Measurements from ENCODE around the gene CRPPA. TPM values are rescaled to one million over a fixed set of nuclear protein-coding genes. Genes with fewer than 3 reads are reported as not detected.

CRPPA gene
- total and polyA plus RNA-seq, 2 donors (not counting 1 experiment from before 2014, with no cell fraction given) = 0.16 to 1.2 TPM

GRCh38 chr7:16428672-16429071 lies 7.3 kb upstream of the CRPPA start:
- no peaks in the 10 kb centered on the region for H3K9me3 ChIP-seq (ENCODE audit: control extremely low read depth in 1 of 3, control insufficient read depth in 2 of 3, insufficient read depth in 1 of 3, low read length in 2 of 3)
- intact Hi-C loops (cut with micrococcal nuclease) = no loop called here
- no peak overlapping the region for H3K9ac ChIP-seq (ENCODE audit: low read length)
- no peaks in the 10 kb centered on the region for H3K79me2 ChIP-seq (ENCODE audit: control insufficient read depth, insufficient read depth, low read length)
- CTCF ChIA-PET = interaction anchor here (1.7 kb wide), 1 partner anchor 136 kb away, joined by 6 read pairs; no protein-coding TSS in a partner anchor
- POLR2A ChIA-PET = no interaction called here
- H3K27ac ChIP-seq (ENCODE audit: low read length in 2 of 2) = no peak overlapping the region
- no peaks in the 10 kb centered on the region for H3K4me1 Mint-ChIP-seq
- TF ChIP-seq CTCF (IDR thresholded peaks at IDR 0.05) = no peak
- no peak for TF ChIP-seq EZH2 (IDR thresholded peaks at IDR 0.05; ENCODE audit: borderline replicate concordance, insufficient read depth, low read depth, low read length, poor library complexity, severe bottlenecking)
- H3K4me1 ChIP-seq (ENCODE audit: control insufficient read depth in 2 of 2, insufficient read depth in 2 of 2, low read length in 2 of 2) = no peaks in the 10 kb centered on the region
- no peak overlapping the region for H3K4me3 ChIP-seq (ENCODE audit: control extremely low read depth in 1 of 5, extremely low read depth in 1 of 5, insufficient read depth in 1 of 5, low read depth in 2 of 5, low read length in 4 of 5)
- no peaks in the 10 kb centered on the region for H3K36me3 ChIP-seq (replicated peaks in 1 of 2; ENCODE audit: control extremely low read depth in 1 of 2, control insufficient read depth in 1 of 2, extremely low read depth in 1 of 2, insufficient read depth in 2 of 2, low read length in 1 of 2)
- no peak for ATAC-seq (ENCODE audit: low read depth)
- no CpG with 5 or more reads among the region's 2 CpGs for WGBS (ENCODE audit: insufficient coverage)
- H4K20me1 ChIP-seq (ENCODE audit: control insufficient read depth, insufficient read depth, low read length, poor library complexity, severe bottlenecking) = no peaks in the 10 kb centered on the region
- H3K9me3 Mint-ChIP-seq (ENCODE audit: insufficient read depth) = no peaks in the 10 kb centered on the region
- DNase-seq = no peak
- H3K27me3 Mint-ChIP-seq = peaks cover 4% of the 10 kb centered on the region
- no peak overlapping the region for H3K4me2 ChIP-seq (replicated peaks; ENCODE audit: low read depth, low read length, poor library complexity, severe bottlenecking)
- no peak overlapping the region for H3K4me3 Mint-ChIP-seq
- no peaks in the 10 kb centered on the region for H3K27me3 ChIP-seq (replicated peaks in 1 of 4; ENCODE audit: control extremely low read depth in 1 of 4, control insufficient read depth in 3 of 4, insufficient read depth in 4 of 4, low read length in 3 of 4)
- no peak overlapping the region for H3K27ac Mint-ChIP-seq
- H2AFZ ChIP-seq (ENCODE audit: insufficient read depth, low read depth, low read length, poor library complexity, severe bottlenecking) = no peak overlapping the region

- no peaks in the 10 kb centered on the region for H3K9me3 Mint-ChIP-seq (ENCODE audit: insufficient read depth)
- no peak overlapping the region for H3K9ac ChIP-seq (ENCODE audit: low read length)
- TF ChIP-seq CTCF (IDR thresholded peaks at IDR 0.05) (no peak), EZH2 (IDR thresholded peaks at IDR 0.05; ENCODE audit: borderline replicate concordance, insufficient read depth, low read depth, low read length, poor library complexity, severe bottlenecking) (no peak)
- H3K4me3 Mint-ChIP-seq = no peak overlapping the region
- no peaks in the 10 kb centered on the region for H4K20me1 ChIP-seq (ENCODE audit: control insufficient read depth, insufficient read depth, low read length, poor library complexity, severe bottlenecking)
- ATAC-seq (ENCODE audit: low read depth) (no peak), DNase-seq (no peak)
- H3K27ac Mint-ChIP-seq = no peak overlapping the region
- H2AFZ ChIP-seq (ENCODE audit: insufficient read depth, low read depth, low read length, poor library complexity, severe bottlenecking) = no peak overlapping the region
- H3K4me1 Mint-ChIP-seq = no peaks in the 10 kb centered on the region
- intact Hi-C loops (cut with micrococcal nuclease) = no loop called here
- H3K27me3 Mint-ChIP-seq = peaks cover 4% of the 10 kb centered on the region
- H3K9me3 ChIP-seq (ENCODE audit: control extremely low read depth in 1 of 3, control insufficient read depth in 2 of 3, insufficient read depth in 1 of 3, low read length in 2 of 3) = no peaks in the 10 kb centered on the region
- no peak overlapping the region for H3K4me3 ChIP-seq (ENCODE audit: control extremely low read depth in 1 of 5, extremely low read depth in 1 of 5, insufficient read depth in 1 of 5, low read depth in 2 of 5, low read length in 4 of 5)
- H3K36me3 ChIP-seq (replicated peaks in 1 of 2; ENCODE audit: control extremely low read depth in 1 of 2, control insufficient read depth in 1 of 2, extremely low read depth in 1 of 2, insufficient read depth in 2 of 2, low read length in 1 of 2) = no peaks in the 10 kb centered on the region
- H3K4me2 ChIP-seq (replicated peaks; ENCODE audit: low read depth, low read length, poor library complexity, severe bottlenecking) = no peak overlapping the region
- H3K4me1 ChIP-seq (ENCODE audit: control insufficient read depth in 2 of 2, insufficient read depth in 2 of 2, low read length in 2 of 2) = no peaks in the 10 kb centered on the region
- ChIA-PET POLR2A (no interaction called here), CTCF (interaction anchor here (1.7 kb wide), 1 partner anchor 137 kb away, joined by 6 read pairs; no protein-coding TSS in a partner anchor)
- H3K27ac ChIP-seq (ENCODE audit: low read length in 2 of 2) = no peak overlapping the region
- no peaks in the 10 kb centered on the region for H3K27me3 ChIP-seq (replicated peaks in 1 of 4; ENCODE audit: control extremely low read depth in 1 of 4, control insufficient read depth in 3 of 4, insufficient read depth in 4 of 4, low read length in 3 of 4)
- no peaks in the 10 kb centered on the region for H3K79me2 ChIP-seq (ENCODE audit: control insufficient read depth, insufficient read depth, low read length)
Observed at GRCh38 chr7:16428182-16428581, 6.8 kb upstream of the CRPPA start.
